Natural killer cell (primary cell): Measurements from ENCODE around the gene ITIH2. TPM values are rescaled to one million over a fixed set of nuclear protein-coding genes. Genes with fewer than 3 reads are reported as not detected.
A peak's percentile ranks its signal among the peaks of the same experiment; 100 is the strongest.

ENCODE experiments used
- ATAC-seq, 3 donors: fragments of 150-1000 bp in 2 of 3; fragments of 200-7000 bp in 1 of 3; cut with Tn5 transposase; 1 replicate in 1 of 3; 2 replicates in 2 of 3; pipeline ENCODE4 v1.10.0; 2021; ENCODE audit warnings: mild to moderate bottlenecking in 2 of 3, moderate library complexity in 2 of 3
- DNase-seq, 2 donors: peaks; one replicate each; pipeline versions ENCODE4 v3.0.0 to v3.0.0-alpha.2; 2013 to 2021; ENCODE audit warnings: mixed read lengths in 1 of 2
- H3K27ac ChIP-seq: one replicate; pipeline ENCODE4 v1.5.1; 2013; ENCODE audit warnings: mild to moderate bottlenecking, low read length
- H3K27me3 ChIP-seq: one replicate; pipeline ENCODE4 v1.6.1; 2013; ENCODE audit warnings: low read length; ENCODE audit not compliant: control insufficient read depth, insufficient read depth
- H3K36me3 ChIP-seq: one replicate; pipeline ENCODE4 v1.6.1; 2013; ENCODE audit warnings: low read length; ENCODE audit not compliant: control insufficient read depth, insufficient read depth
- H3K4me1 ChIP-seq: one replicate; pipeline ENCODE4 v1.6.1; 2013; ENCODE audit warnings: low read length; ENCODE audit not compliant: control insufficient read depth, insufficient read depth
- H3K4me3 ChIP-seq: one replicate; pipeline ENCODE4 v1.5.1; 2013; ENCODE audit warnings: low read length
- H3K9me3 ChIP-seq: one replicate; pipeline ENCODE4 v1.6.1; 2013; ENCODE audit warnings: low read length; ENCODE audit not compliant: control insufficient read depth, insufficient read depth
- H3K27ac Mint-ChIP-seq, 2 donors: one replicate each; pipeline ENCODE4 v1.8.0; 2022; ENCODE audit warnings: mild to moderate bottlenecking in 2 of 2, mixed read lengths in 2 of 2, moderate library complexity in 1 of 2
- H3K27me3 Mint-ChIP-seq, 2 donors: one replicate each; pipeline ENCODE4 v1.8.0; 2022; ENCODE audit warnings: low read depth in 2 of 2, mixed read lengths in 2 of 2
- H3K36me3 Mint-ChIP-seq: one replicate; pipeline ENCODE4 v1.8.0; 2022; ENCODE audit warnings: mixed read lengths
- H3K4me1 Mint-ChIP-seq, 2 donors: one replicate each; pipeline ENCODE4 v1.8.0; 2022; ENCODE audit warnings: mixed read lengths in 2 of 2
- H3K4me3 Mint-ChIP-seq: one replicate; pipeline ENCODE4 v1.8.0; 2022; ENCODE audit warnings: mild to moderate bottlenecking, moderate library complexity, mixed read lengths
- H3K9me3 Mint-ChIP-seq, 2 donors: one replicate each; pipeline ENCODE4 v1.8.0; 2022; ENCODE audit warnings: mixed read lengths in 2 of 2
- WGBS: methylation state at CpG from one replicate; pipeline ENCODE4 v1.1.7; 2013; ENCODE audit warnings: missing lambda C conversion rate; ENCODE audit not compliant: insufficient coverage; 5-methylcytosine and 5-hydroxymethylcytosine counted together
- intact Hi-C: fragments of 100-400 bp; cut with micrococcal nuclease; formaldehyde crosslinking; loops from one replicate; pipeline ENCODE4 v1.14.2; 2022
- total RNA-seq, 4 donors: library from RNA; stranded (reverse); fragments of 120-200 nt in 1 of 4; gene quantifications; one replicate each; pipeline versions ENCODE4 v1.2.3 to v1.2.4, GENCODE V29; 2013 to 2022
- TF ChIP-seq, protein P1 (sequence below): fragments of 200-600 bp; IDR thresholded peaks from one replicate; pipeline ENCODE4 v1.8.0; 2022; ENCODE audit warnings: antibody characterized with exemption

ITIH2 gene
- total RNA-seq, 3 donors from 2014 or later (not counting 1 experiment from before 2014, with no cell fraction given): not detected

DNA sequence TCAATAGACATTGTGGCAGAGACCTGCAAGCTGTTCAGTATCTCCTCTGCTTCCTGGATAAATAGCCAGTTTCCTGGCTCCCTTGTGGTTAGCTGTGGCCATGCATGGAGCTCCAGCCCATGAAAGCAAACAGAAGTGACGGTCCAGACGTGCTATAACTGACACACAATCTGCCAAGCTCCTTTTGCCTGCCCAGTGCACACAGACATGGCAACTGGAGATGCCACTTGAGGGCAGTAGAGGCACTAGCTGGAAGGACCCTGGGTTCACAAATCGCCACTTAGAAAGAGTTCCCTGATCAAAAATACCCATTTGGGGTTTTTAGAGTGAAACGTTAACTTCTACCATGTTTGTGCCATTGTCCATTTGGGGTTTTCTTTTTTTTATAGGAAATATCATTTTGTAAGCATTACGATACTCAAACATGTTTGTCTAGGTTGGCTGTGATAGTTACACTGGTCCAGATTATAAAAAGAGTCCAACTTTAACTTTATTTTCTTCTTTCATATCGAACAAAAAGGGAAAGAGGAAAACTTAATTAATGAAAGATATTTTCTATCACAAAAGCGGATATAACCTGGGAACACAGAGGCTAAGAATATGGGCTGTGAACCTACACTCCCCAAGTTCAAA lies 53.4 kb downstream of the ITIH2 start:
- Mint-ChIP-seq H3K9me3 (no peaks in the 10 kb centered on the region), H3K36me3 (peaks cover 26% of the 10 kb centered on the region), H3K4me1 (no peaks in the 10 kb centered on the region), H3K27ac (no peak overlapping the region), H3K27me3 (no peaks in the 10 kb centered on the region), H3K4me3 (no peak overlapping the region)
- Histone ChIP-seq H3K27me3 (no peaks in the 10 kb centered on the region), H3K36me3 (peaks cover 74% of the 10 kb centered on the region), H3K4me1 (no peaks in the 10 kb centered on the region), H3K27ac (no peak overlapping the region), H3K4me3 (no peak overlapping the region), H3K9me3 (no peaks in the 10 kb centered on the region)
- DNase-seq (peak in 1 of 2 donors; percentile 46), ATAC-seq (peak in 1 of 3 donors; percentile 40)
- intact Hi-C loops: loop anchor here (10.0 kb wide), 1 partner anchor 1448 kb away; no protein-coding TSS in a partner anchor
- 62% methylated on average over 4 of the region's 7 CpGs for whole genome bisulfite sequencing
- TF ChIP-seq, protein P1, sequence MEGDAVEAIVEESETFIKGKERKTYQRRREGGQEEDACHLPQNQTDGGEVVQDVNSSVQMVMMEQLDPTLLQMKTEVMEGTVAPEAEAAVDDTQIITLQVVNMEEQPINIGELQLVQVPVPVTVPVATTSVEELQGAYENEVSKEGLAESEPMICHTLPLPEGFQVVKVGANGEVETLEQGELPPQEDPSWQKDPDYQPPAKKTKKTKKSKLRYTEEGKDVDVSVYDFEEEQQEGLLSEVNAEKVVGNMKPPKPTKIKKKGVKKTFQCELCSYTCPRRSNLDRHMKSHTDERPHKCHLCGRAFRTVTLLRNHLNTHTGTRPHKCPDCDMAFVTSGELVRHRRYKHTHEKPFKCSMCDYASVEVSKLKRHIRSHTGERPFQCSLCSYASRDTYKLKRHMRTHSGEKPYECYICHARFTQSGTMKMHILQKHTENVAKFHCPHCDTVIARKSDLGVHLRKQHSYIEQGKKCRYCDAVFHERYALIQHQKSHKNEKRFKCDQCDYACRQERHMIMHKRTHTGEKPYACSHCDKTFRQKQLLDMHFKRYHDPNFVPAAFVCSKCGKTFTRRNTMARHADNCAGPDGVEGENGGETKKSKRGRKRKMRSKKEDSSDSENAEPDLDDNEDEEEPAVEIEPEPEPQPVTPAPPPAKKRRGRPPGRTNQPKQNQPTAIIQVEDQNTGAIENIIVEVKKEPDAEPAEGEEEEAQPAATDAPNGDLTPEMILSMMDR: no peak

DNA sequence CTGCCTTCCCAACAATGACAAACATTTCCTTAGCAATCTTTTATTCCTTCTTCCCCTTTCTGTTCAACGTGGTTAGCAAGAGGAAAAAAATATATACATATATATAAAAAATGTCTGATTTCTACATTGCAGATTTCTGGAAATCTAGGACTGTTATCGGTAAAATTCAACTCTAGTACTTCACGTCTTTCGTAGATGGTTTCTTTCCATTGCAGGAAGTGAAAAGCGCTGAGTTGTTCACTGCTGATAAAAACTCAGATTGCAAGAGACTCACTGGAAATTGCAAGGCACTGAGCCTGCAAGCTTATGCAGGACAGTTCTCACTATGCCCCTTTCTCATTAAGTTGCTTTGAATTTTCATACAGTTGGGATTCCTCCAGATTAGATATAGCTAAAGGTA lies 60.8 kb downstream of the ITIH2 start:
- H3K4me3 ChIP-seq: no peak overlapping the region
- no peaks in the 10 kb centered on the region for H3K27me3 Mint-ChIP-seq
- no peaks in the 10 kb centered on the region for H3K9me3 Mint-ChIP-seq
- no peaks in the 10 kb centered on the region for H3K4me1 ChIP-seq
- peaks cover 80% of the 10 kb centered on the region for H3K36me3 ChIP-seq
- H3K36me3 Mint-ChIP-seq: peaks cover 15% of the 10 kb centered on the region
- H3K9me3 ChIP-seq: no peaks in the 10 kb centered on the region
- H3K4me3 Mint-ChIP-seq: no peak overlapping the region
- H3K27ac Mint-ChIP-seq: no peak overlapping the region
- 55% methylated on average over 4 of the region's 5 CpGs for WGBS
- intact Hi-C loops: no loop called here
- H3K4me1 Mint-ChIP-seq: no peaks in the 10 kb centered on the region
- TF ChIP-seq, protein P1: no peak
- H3K27ac ChIP-seq: no peak overlapping the region
- no peak for ATAC-seq
- DNase-seq: no peak
- no peaks in the 10 kb centered on the region for H3K27me3 ChIP-seq

DNA sequence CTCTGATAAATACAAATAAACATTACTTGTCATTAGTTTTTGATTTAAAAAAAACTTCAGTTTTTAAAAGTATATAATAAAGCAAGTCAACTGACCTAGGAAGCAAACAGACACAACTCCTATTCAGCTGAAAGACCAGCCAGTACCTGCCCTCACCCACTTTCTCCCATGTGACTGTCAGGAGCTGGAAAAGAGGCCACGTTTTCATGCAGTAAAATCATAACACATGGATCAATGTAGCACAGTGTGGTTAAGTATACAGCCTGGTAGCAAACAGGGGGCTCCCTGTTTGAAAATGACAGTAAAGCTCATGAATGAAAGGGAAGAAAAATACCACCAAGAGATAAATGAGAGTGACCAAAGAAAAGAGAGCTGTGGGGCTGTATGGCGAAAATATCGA lies 63.1 kb downstream of the ITIH2 start:
- WGBS: 100% methylated on average over 3 of the region's 3 CpGs
- Mint-ChIP-seq H3K36me3 (peaks cover 23% of the 10 kb centered on the region), H3K9me3 (no peaks in the 10 kb centered on the region), H3K4me3 (no peak overlapping the region), H3K27me3 (no peaks in the 10 kb centered on the region), H3K27ac (no peak overlapping the region), H3K4me1 (no peaks in the 10 kb centered on the region)
- no peaks in the 10 kb centered on the region for H3K4me1 ChIP-seq
- H3K4me3 ChIP-seq: no peak overlapping the region
- no peaks in the 10 kb centered on the region for H3K9me3 ChIP-seq
- DNase-seq: no peak
- H3K27ac ChIP-seq: no peak overlapping the region
- intact Hi-C loops: no loop called here
- TF ChIP-seq, protein P1: no peak
- ATAC-seq: no peak
- H3K27me3 ChIP-seq: no peaks in the 10 kb centered on the region
- H3K36me3 ChIP-seq: peaks cover 73% of the 10 kb centered on the region

DNA sequence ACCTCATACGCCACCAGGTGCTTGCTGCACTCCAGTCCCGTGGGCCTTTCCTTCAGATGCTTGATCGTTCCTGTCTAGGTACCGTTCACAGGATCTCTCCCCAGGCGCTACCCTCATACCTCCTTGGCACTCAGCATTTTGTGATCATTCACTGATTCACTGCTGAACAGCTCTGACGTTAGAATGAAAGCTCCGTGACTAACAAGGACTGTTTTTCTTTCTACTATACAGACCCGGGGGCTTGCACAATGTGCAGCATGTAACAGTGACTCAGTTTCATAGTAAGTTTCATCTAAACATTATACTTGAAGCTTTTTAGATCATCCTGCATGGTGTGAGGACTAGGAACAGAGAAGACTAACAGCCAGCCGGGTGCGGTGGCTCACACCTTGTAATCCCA lies 64.1 kb downstream of the ITIH2 start:
- H3K27ac ChIP-seq: no peak overlapping the region
- TF ChIP-seq, protein P1: no peak
- Mint-ChIP-seq H3K9me3 (no peaks in the 10 kb centered on the region), H3K36me3 (peaks cover 21% of the 10 kb centered on the region), H3K27ac (no peak overlapping the region), H3K4me1 (no peaks in the 10 kb centered on the region), H3K27me3 (no peaks in the 10 kb centered on the region), H3K4me3 (no peak overlapping the region)
- ATAC-seq (no peak), DNase-seq (no peak)
- intact Hi-C loops: no loop called here
- no peak overlapping the region for H3K4me3 ChIP-seq
- H3K9me3 ChIP-seq: no peaks in the 10 kb centered on the region
- H3K4me1 ChIP-seq: no peaks in the 10 kb centered on the region
- peaks cover 69% of the 10 kb centered on the region for H3K36me3 ChIP-seq
- H3K27me3 ChIP-seq: no peaks in the 10 kb centered on the region
- WGBS: 96% methylated on average over 10 of the region's 10 CpGs
